ENCODE data around the gene CLIP1. TPM values are rescaled to one million over a fixed set of nuclear protein-coding genes. Genes with fewer than 3 reads are reported as not detected.

Gene CLIP1
- polyA plus RNA-seq, 4 donors: 16.1 to 34.9 (median 19.7) TPM

DNA sequence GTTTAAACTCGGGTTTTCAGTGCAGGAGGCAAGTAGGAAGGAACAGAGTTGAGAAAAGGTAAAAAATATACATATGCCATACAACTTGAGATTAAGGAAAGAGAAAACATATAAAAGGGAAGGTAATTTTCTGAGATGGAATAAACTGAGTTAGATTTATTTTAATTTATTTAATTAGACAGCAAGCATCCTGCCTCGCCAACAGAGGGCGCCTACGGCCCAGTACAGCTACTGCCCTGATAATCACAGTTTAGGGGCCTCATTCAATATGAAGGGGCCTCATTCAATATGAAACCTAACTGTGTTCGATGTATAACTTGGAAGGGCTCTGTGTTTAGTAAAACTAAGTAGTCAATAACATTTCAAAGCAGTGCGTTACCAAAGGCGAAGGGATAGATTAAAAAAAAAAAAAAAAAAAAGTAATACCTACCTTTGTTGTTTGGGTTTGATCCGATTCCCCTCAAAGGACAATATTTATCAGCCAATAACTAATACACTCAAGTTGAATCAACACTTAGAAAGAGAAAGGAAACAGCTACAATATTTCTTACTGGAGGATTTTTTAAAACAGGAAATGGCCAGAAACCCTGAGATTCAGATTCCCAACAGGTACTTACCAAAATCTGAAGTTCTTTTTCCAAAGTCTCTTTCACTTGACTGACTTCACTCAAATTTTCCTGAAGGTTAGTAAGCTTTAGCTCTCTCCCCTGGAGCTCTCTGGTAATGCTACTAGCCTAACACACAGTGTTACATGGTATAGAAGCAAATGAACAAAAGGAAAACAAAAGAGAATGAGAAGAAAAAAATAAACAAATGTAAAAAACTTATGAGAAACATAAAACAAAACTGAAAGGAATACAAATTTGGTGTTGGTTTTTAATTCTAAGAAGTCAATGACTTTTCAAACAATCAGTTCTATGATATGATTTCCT is 86.2 kb downstream of the CLIP1 start:
- FAIRE-seq (no peak), DNase-seq (peak; percentile 22 to 36)
- Histone ChIP-seq H3K27me3 (ENCODE audit: control insufficient read depth in 3 of 3, insufficient read depth in 3 of 3, low read length in 3 of 3) (no peaks in the 10 kb centered on the region), H3K27ac (ENCODE audit: low read depth in 1 of 3, low read length in 2 of 3) (no peak overlapping the region), H3K36me3 (ENCODE audit: control insufficient read depth in 3 of 3, insufficient read depth in 2 of 3, low read depth in 1 of 3, low read length in 3 of 3) (peaks cover 16 to 42% (median 23%) of the 10 kb centered on the region in 3 donors), H3K4me1 (ENCODE audit: control insufficient read depth in 3 of 3, insufficient read depth in 2 of 3, low read depth in 1 of 3, low read length in 2 of 3) (no peaks in the 10 kb centered on the region), H3K9me3 (ENCODE audit: control insufficient read depth in 2 of 2, insufficient read depth in 1 of 2, low read depth in 1 of 2, low read length in 1 of 2) (no peaks in the 10 kb centered on the region), H3K4me3 (ENCODE audit: low read depth in 1 of 3, low read length in 3 of 3) (no peak overlapping the region)
- 70 to 78% (median 74%) methylated on average over 8 of the region's 8 CpGs for WGBS, 3 donors

- H3K9me3 ChIP-seq (ENCODE audit: control insufficient read depth in 2 of 2, insufficient read depth in 1 of 2, low read depth in 1 of 2, low read length in 1 of 2): no peaks in the 10 kb centered on the region
- WGBS, 3 donors: 92 to 97% (median 92%) methylated on average over 14 of the region's 14 CpGs
- no peaks in the 10 kb centered on the region for H3K4me1 ChIP-seq (ENCODE audit: control insufficient read depth in 3 of 3, insufficient read depth in 2 of 3, low read depth in 1 of 3, low read length in 2 of 3)
- no peak overlapping the region for H3K4me3 ChIP-seq (ENCODE audit: low read depth in 1 of 3, low read length in 3 of 3)
- no peak for DNase-seq
- no peak for FAIRE-seq
- no peaks in the 10 kb centered on the region for H3K27me3 ChIP-seq (ENCODE audit: control insufficient read depth in 3 of 3, insufficient read depth in 3 of 3, low read length in 3 of 3)
- H3K27ac ChIP-seq (ENCODE audit: low read depth in 1 of 3, low read length in 2 of 3): no peak overlapping the region
- H3K36me3 ChIP-seq (ENCODE audit: control insufficient read depth in 3 of 3, insufficient read depth in 2 of 3, low read depth in 1 of 3, low read length in 3 of 3): peaks cover 16 to 62% (median 20%) of the 10 kb centered on the region in 3 donors
Measured at GRCh38 chr12:122333142-122334087, 89.1 kb downstream of the CLIP1 start.

GRCh38 chr12:122327494-122328385 is 94.7 kb downstream of the CLIP1 start:
- Histone ChIP-seq H3K27me3 (ENCODE audit: control insufficient read depth in 3 of 3, insufficient read depth in 3 of 3, low read length in 3 of 3) (no peaks in the 10 kb centered on the region), H3K4me1 (ENCODE audit: control insufficient read depth in 3 of 3, insufficient read depth in 2 of 3, low read depth in 1 of 3, low read length in 2 of 3) (no peaks in the 10 kb centered on the region), H3K27ac (ENCODE audit: low read depth in 1 of 3, low read length in 2 of 3) (peak overlapping the region in 1 of 3 donors; percentile 9), H3K36me3 (ENCODE audit: control insufficient read depth in 3 of 3, insufficient read depth in 2 of 3, low read depth in 1 of 3, low read length in 3 of 3) (peaks cover 14 to 69% (median 17%) of the 10 kb centered on the region in 3 donors), H3K9me3 (ENCODE audit: control insufficient read depth in 2 of 2, insufficient read depth in 1 of 2, low read depth in 1 of 2, low read length in 1 of 2) (no peaks in the 10 kb centered on the region), H3K4me3 (ENCODE audit: low read depth in 1 of 3, low read length in 3 of 3) (no peak overlapping the region)
- no peak for DNase-seq
- FAIRE-seq: no peak
- WGBS, 3 donors: 81 to 89% (median 88%) methylated on average over 18 of the region's 18 CpGs

DNA sequence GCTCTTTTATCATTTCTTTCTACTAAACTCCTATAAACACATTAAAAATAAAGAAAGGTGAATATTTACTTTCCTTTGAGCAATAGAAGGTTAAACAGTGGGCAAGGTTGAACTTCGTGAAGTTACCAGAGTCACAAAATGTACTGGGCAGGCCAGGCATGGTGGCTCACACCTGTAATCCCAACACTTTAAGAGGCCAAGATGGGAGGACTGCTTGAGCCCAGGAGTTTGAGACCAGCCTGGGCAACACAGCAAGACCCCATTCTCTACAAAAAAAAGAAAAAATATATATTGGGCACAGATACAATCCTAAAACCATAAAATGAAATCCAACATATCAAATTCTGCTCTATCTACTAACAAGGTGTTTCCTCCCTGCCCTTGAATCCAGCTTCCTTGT is 95.5 kb downstream of the CLIP1 start:
- peak overlapping the region in 1 of 3 donors; percentile 9 for H3K27ac ChIP-seq (ENCODE audit: low read depth in 1 of 3, low read length in 2 of 3)
- no peak overlapping the region for H3K4me3 ChIP-seq (ENCODE audit: low read depth in 1 of 3, low read length in 3 of 3)
- H3K9me3 ChIP-seq (ENCODE audit: control insufficient read depth in 2 of 2, insufficient read depth in 1 of 2, low read depth in 1 of 2, low read length in 1 of 2): no peaks in the 10 kb centered on the region
- DNase-seq (no peak), FAIRE-seq (no peak)
- WGBS, 3 donors: 88 to 90% (median 89%) methylated on average over 1 of the region's 1 CpG
- H3K4me1 ChIP-seq (ENCODE audit: control insufficient read depth in 3 of 3, insufficient read depth in 2 of 3, low read depth in 1 of 3, low read length in 2 of 3): no peaks in the 10 kb centered on the region
- H3K27me3 ChIP-seq (ENCODE audit: control insufficient read depth in 3 of 3, insufficient read depth in 3 of 3, low read length in 3 of 3): no peaks in the 10 kb centered on the region
- H3K36me3 ChIP-seq (ENCODE audit: control insufficient read depth in 3 of 3, insufficient read depth in 2 of 3, low read depth in 1 of 3, low read length in 3 of 3): peaks cover 15 to 68% (median 22%) of the 10 kb centered on the region in 3 donors

DNA sequence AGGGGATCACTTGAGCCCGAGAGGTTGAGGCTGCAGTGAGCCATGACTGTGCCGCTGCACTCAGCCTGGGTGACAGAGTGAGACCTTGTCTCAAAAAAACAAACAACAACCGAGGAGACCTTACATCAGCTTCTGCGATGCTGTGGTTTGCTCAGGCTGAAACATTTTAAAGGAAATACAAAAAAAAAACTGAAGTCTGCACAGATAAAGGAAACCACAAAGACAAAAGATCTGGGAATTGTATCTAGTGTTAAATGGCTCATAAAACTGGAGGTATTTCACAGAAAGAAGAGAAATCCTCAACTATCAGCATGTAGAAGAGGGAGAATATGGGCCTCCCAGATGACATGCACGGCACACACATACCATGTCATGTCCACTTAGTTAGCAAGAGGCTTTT is 95.9 kb downstream of the CLIP1 start:
- no peak for DNase-seq
- peaks cover 17 to 65% (median 24%) of the 10 kb centered on the region in 3 donors for H3K36me3 ChIP-seq (ENCODE audit: control insufficient read depth in 3 of 3, insufficient read depth in 2 of 3, low read depth in 1 of 3, low read length in 3 of 3)
- WGBS, 3 donors: 73 to 88% (median 77%) methylated on average over 5 of the region's 5 CpGs

GRCh38 chr12:122323311-122324019 is 99.0 kb downstream of the CLIP1 start:
- Histone ChIP-seq H3K27me3 (ENCODE audit: control insufficient read depth in 3 of 3, insufficient read depth in 3 of 3, low read length in 3 of 3) (no peaks in the 10 kb centered on the region), H3K4me3 (ENCODE audit: low read depth in 1 of 3, low read length in 3 of 3) (no peak overlapping the region), H3K27ac (ENCODE audit: low read depth in 1 of 3, low read length in 2 of 3) (no peak overlapping the region), H3K4me1 (ENCODE audit: control insufficient read depth in 3 of 3, insufficient read depth in 2 of 3, low read depth in 1 of 3, low read length in 2 of 3) (no peaks in the 10 kb centered on the region), H3K9me3 (ENCODE audit: control insufficient read depth in 2 of 2, insufficient read depth in 1 of 2, low read depth in 1 of 2, low read length in 1 of 2) (no peaks in the 10 kb centered on the region), H3K36me3 (ENCODE audit: control insufficient read depth in 3 of 3, insufficient read depth in 2 of 3, low read depth in 1 of 3, low read length in 3 of 3) (peaks cover 14 to 55% (median 24%) of the 10 kb centered on the region in 3 donors)
- no peak for FAIRE-seq
- 96 to 98% (median 97%) methylated on average over 18 of the region's 18 CpGs for WGBS, 3 donors
- no peak for DNase-seq

More for the DNA sequence above, 95.9 kb downstream of the CLIP1 start:
- H3K27ac ChIP-seq (ENCODE audit: low read depth in 1 of 3, low read length in 2 of 3): no peak overlapping the region
- H3K4me3 ChIP-seq (ENCODE audit: low read depth in 1 of 3, low read length in 3 of 3): no peak overlapping the region
- no peaks in the 10 kb centered on the region for H3K4me1 ChIP-seq (ENCODE audit: control insufficient read depth in 3 of 3, insufficient read depth in 2 of 3, low read depth in 1 of 3, low read length in 2 of 3)
- FAIRE-seq: no peak
- no peaks in the 10 kb centered on the region for H3K27me3 ChIP-seq (ENCODE audit: control insufficient read depth in 3 of 3, insufficient read depth in 3 of 3, low read length in 3 of 3)
- no peaks in the 10 kb centered on the region for H3K9me3 ChIP-seq (ENCODE audit: control insufficient read depth in 2 of 2, insufficient read depth in 1 of 2, low read depth in 1 of 2, low read length in 1 of 2)

DNA sequence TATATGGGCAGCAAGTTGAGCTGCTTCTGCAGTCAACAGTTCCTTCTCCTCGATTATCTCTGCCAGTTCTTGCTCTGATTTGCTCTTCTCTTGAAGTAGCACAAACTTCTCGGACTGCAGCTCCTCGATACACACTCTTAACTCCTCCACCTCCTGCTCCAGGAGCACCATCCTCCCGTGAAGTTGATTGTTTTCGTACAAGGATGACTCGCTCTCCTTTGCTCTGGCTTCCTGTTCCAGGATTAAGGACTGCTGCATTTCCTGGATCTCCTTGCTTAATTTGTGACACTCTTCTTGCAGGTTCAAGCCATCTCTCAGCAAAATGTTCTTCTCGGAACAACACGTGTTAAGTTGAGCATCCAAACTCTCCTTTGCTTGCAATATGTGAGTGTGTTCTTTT is 100.0 kb downstream of the CLIP1 start:
- no peak for FAIRE-seq
- WGBS, 3 donors: 85 to 91% (median 88%) methylated on average over 8 of the region's 8 CpGs

More for the DNA sequence above, 100.0 kb downstream of the CLIP1 start:
- DNase-seq: no peak
- no peak overlapping the region for H3K4me3 ChIP-seq (ENCODE audit: low read depth in 1 of 3, low read length in 3 of 3)
- H3K9me3 ChIP-seq (ENCODE audit: control insufficient read depth in 2 of 2, insufficient read depth in 1 of 2, low read depth in 1 of 2, low read length in 1 of 2): no peaks in the 10 kb centered on the region
- no peaks in the 10 kb centered on the region for H3K27me3 ChIP-seq (ENCODE audit: control insufficient read depth in 3 of 3, insufficient read depth in 3 of 3, low read length in 3 of 3)
- H3K27ac ChIP-seq (ENCODE audit: low read depth in 1 of 3, low read length in 2 of 3): no peak overlapping the region
- peaks cover 12 to 53% (median 21%) of the 10 kb centered on the region in 3 donors for H3K36me3 ChIP-seq (ENCODE audit: control insufficient read depth in 3 of 3, insufficient read depth in 2 of 3, low read depth in 1 of 3, low read length in 3 of 3)
- H3K4me1 ChIP-seq (ENCODE audit: control insufficient read depth in 3 of 3, insufficient read depth in 2 of 3, low read depth in 1 of 3, low read length in 2 of 3): no peaks in the 10 kb centered on the region

All from small intestine (tissue), 7 donors.